ENCODE results near the gene CPA2.
"Not testable (repeated sequence)": the region's sequence is repeated elsewhere in the genome, so short reads cannot be mapped to it uniquely, and the experiment has no call there.

Gene CPA2

GRCh38 chr7:130249626-130250025, 17.0 kb upstream of the CPA2 start:
- DNase-seq (ENCODE audit: extremely low read depth in 1 of 2, low read depth in 1 of 2) = not testable (repeated sequence)

GRCh38 chr7:130254555-130254954, 12.1 kb upstream of the CPA2 start:
- no peak for DNase-seq (ENCODE audit: extremely low read depth in 1 of 2, low read depth in 1 of 2)

GRCh38 chr7:130256704-130257103, 10.0 kb upstream of the CPA2 start:
- no peak for DNase-seq (ENCODE audit: extremely low read depth in 1 of 2, low read depth in 1 of 2)

GRCh38 chr7:130258494-130259078, 8.1 kb upstream of the CPA2 start:
- no peak for DNase-seq (ENCODE audit: extremely low read depth in 1 of 2, low read depth in 1 of 2)

- DNase-seq (ENCODE audit: extremely low read depth in 1 of 2, low read depth in 1 of 2) = no peak
Observed at GRCh38 chr7:130262448-130262847, 4.2 kb upstream of the CPA2 start.

- DNase-seq (ENCODE audit: extremely low read depth in 1 of 2, low read depth in 1 of 2) = no peak
Observed at GRCh38 chr7:130263130-130263529, 3.5 kb upstream of the CPA2 start.

- no peak for DNase-seq (ENCODE audit: extremely low read depth in 1 of 2, low read depth in 1 of 2)
Observed at GRCh38 chr7:130266961-130267321, 278 bp downstream of the CPA2 start.

- no peak for DNase-seq (ENCODE audit: extremely low read depth in 1 of 2, low read depth in 1 of 2)
Observed at GRCh38 chr7:130268463-130269317, 2.0 kb downstream of the CPA2 start.

GRCh38 chr7:130269318-130269694, 2.6 kb downstream of the CPA2 start:
- DNase-seq (ENCODE audit: extremely low read depth in 1 of 2, low read depth in 1 of 2) = no peak

GRCh38 chr7:130270947-130271800, 4.5 kb downstream of the CPA2 start:
- DNase-seq (ENCODE audit: extremely low read depth in 1 of 2, low read depth in 1 of 2) = no peak

- no peak for DNase-seq (ENCODE audit: extremely low read depth in 1 of 2, low read depth in 1 of 2)
Observed at GRCh38 chr7:130272381-130273080, 5.9 kb downstream of the CPA2 start.

- no peak for DNase-seq (ENCODE audit: extremely low read depth in 1 of 2, low read depth in 1 of 2)
Observed at GRCh38 chr7:130273081-130273932, 6.6 kb downstream of the CPA2 start.

- no peak for DNase-seq (ENCODE audit: extremely low read depth in 1 of 2, low read depth in 1 of 2)
Observed at GRCh38 chr7:130273933-130274255, 7.2 kb downstream of the CPA2 start.

- no peak for DNase-seq (ENCODE audit: extremely low read depth in 1 of 2, low read depth in 1 of 2)
Observed at GRCh38 chr7:130274296-130274695, 7.6 kb downstream of the CPA2 start.

- DNase-seq (ENCODE audit: extremely low read depth in 1 of 2, low read depth in 1 of 2) = no peak
Observed at GRCh38 chr7:130274983-130275591, 8.4 kb downstream of the CPA2 start.

GRCh38 chr7:130275826-130276297, 9.2 kb downstream of the CPA2 start:
- no peak for DNase-seq (ENCODE audit: extremely low read depth in 1 of 2, low read depth in 1 of 2)

GRCh38 chr7:130276796-130277762, 10.4 kb downstream of the CPA2 start:
- DNase-seq (ENCODE audit: extremely low read depth in 1 of 2, low read depth in 1 of 2) = no peak

- DNase-seq (ENCODE audit: extremely low read depth in 1 of 2, low read depth in 1 of 2) = no peak
Observed at GRCh38 chr7:130277763-130278643, 11.3 kb downstream of the CPA2 start.

Data from activated CD8-positive, alpha-beta memory T cell treated with anti-CD3 and anti-CD28 coated beads for 1 hour (primary cell).